A549 (cell line): Measurements from ENCODE around the gene PHACTR2.

Experiments
- CBX2 ChIP-seq: fragments of 200-600 bp; sonication (generic); IDR thresholded peaks from 2 replicates; pipeline ENCODE4 v1.6.1; 2016; ENCODE audit warnings: low read depth, mild to moderate bottlenecking, borderline replicate concordance
- CTCF ChIP-seq: fragments of >200 bp; sonication (Bioruptor Twin); formaldehyde crosslinking; IDR thresholded peaks from 3 replicates; pipeline ENCODE4 v1.5.1; 2016

GRCh38 chr6:143753678-143754077 lies 75.9 kb downstream of the PHACTR2 start:
- TF ChIP-seq CTCF (no peak), CBX2 (no peak)
